Gastrocnemius medialis (tissue), 4 donors: ENCODE measurements around the gene IQCE. TPM values are rescaled to one million over a fixed set of nuclear protein-coding genes. Genes with fewer than 3 reads are reported as not detected.

ENCODE experiments used
- ATAC-seq, 2 donors: fragments of 150-250 bp; one replicate each; pipeline ENCODE4 v1.9.1; 2016
- DNase-seq, 2 donors: peaks; one replicate each; pipeline ENCODE4 v3.0.0-alpha.2; 2019
- H3K27ac ChIP-seq, 4 donors: fragments of 200-600 bp; sonication (generic); 1 replicate in 1 of 4; 2 replicates in 3 of 4; pipeline ENCODE4 v1.5.1; 2016 to 2018; ENCODE audit warnings: mild to moderate bottlenecking in 2 of 4, moderate library complexity in 1 of 4
- H3K27me3 ChIP-seq, 3 donors: fragments of 200-600 bp; sonication (generic) in 2 of 3; 1 replicate in 1 of 3; 2 replicates in 2 of 3; pipeline versions ENCODE4 v1.5.1 to v1.6.0; 2016 to 2019; ENCODE audit warnings: mild to moderate bottlenecking in 1 of 3, moderate library complexity in 1 of 3
- H3K36me3 ChIP-seq, 2 donors: fragments of 200-600 bp; sonication (generic) in 1 of 2; one replicate each; pipeline ENCODE4 v1.5.1; 2017 to 2018
- H3K4me1 ChIP-seq, 2 donors: fragments of 200-600 bp; sonication (generic) in 1 of 2; one replicate each; pipeline ENCODE4 v1.5.1; 2016 to 2017; ENCODE audit warnings: mild to moderate bottlenecking in 2 of 2
- H3K4me3 ChIP-seq, 4 donors: fragments of 200-600 bp; sonication (generic) in 3 of 4; 1 replicate in 1 of 4; 2 replicates in 3 of 4; pipeline ENCODE4 v1.5.1; 2016 to 2019; ENCODE audit warnings: mild to moderate bottlenecking in 2 of 4
- H3K9me3 ChIP-seq, 3 donors: fragments of 200-600 bp; sonication (generic) in 2 of 3; 1 replicate in 1 of 3; 2 replicates in 2 of 3; pipeline ENCODE4 v1.5.1; 2016 to 2019
- CTCF ChIP-seq, 5 experiments: fragments of 450-650 bp in 3 of 5; fragments of 200-600 bp in 2 of 5; sonication (generic) in 2 of 5; IDR thresholded peaks in 4 of 5; conservative IDR thresholded peaks in 1 of 5; 1 replicate in 4 of 5; 2 replicates in 1 of 5; pipeline ENCODE4 v1.5.1; 2016 to 2019; ENCODE audit warnings: antibody characterized with exemption in 5 of 5, mild to moderate bottlenecking in 3 of 5, moderate library complexity in 3 of 5
- POLR2A ChIP-seq, 2 donors: fragments of 450-650 bp; IDR thresholded peaks; one replicate each; pipeline ENCODE4 v1.6.1; 2017; ENCODE audit warnings: antibody characterized with exemption in 2 of 2, mild to moderate bottlenecking in 2 of 2, moderate library complexity in 2 of 2
- in situ Hi-C, 4 donors: fragments of 200-750 bp; cut with MboI; loops; one replicate each; pipeline versions ENCODE4 v1.15.0 to v1.8.0; 2017; ENCODE audit warnings: low sequenced_read_pairs in 4 of 4
- intact Hi-C: fragments of 100-400 bp; cut with DNase I; formaldehyde crosslinking; loops from one replicate; pipeline ENCODE4 v1.15.1; 2023; ENCODE audit warnings: low total_unique reads
- total RNA-seq, 4 donors: library from RNA; depleted of rRNA; stranded (reverse); fragments of >200 nt; gene quantifications; one replicate each; pipeline versions ENCODE4 v1.1.0 to v1.2.3, GENCODE V29; 2016

The IQCE gene
- total RNA-seq, 4 donors from 2014 or later, result 6.3 to 11.5 (median 8.8) TPM

DNA sequence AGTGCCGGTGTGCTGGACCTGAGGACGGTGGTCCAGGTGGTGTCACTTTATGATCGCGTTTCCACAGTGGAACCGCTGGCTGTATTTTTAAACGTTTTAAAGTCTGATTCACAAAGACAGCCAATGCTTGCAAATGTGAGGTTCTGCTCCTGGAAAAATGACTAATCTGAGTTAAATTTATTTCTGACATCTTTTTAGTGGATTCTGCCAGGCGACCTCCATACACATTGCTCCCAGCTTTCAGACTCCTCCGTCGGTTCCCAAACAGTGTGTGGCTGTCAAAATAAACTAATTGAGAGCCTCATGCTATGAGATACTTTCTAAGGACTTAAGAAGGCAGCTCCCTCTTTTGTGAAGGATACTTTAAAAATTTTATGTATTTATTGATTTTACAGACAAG lies 60.3 kb downstream of the IQCE start:
- Histone ChIP-seq H3K36me3 (no peaks in the 10 kb centered on the region), H3K27ac (no peak overlapping the region), H3K27me3 (no peaks in the 10 kb centered on the region), H3K4me1 (peaks cover 16 to 22% of the 10 kb centered on the region in 2 donors), H3K4me3 (no peak overlapping the region), H3K9me3 (no peaks in the 10 kb centered on the region)
- in situ Hi-C loops (no loop called here), intact Hi-C loops (no loop called here)
- ATAC-seq (no peak), DNase-seq (no peak)
- TF ChIP-seq POLR2A (IDR thresholded peaks at IDR 0.05) (no peak), CTCF (IDR thresholded peaks at IDR 0.05 in 4 of 5, conservative IDR thresholded peaks at IDR 0.05 in 1 of 5) (no peak)

GRCh38 chr7:2621061-2621828 lies 62.5 kb downstream of the IQCE start:
- intact Hi-C loops, result no loop called here
- no peaks in the 10 kb centered on the region for H3K27me3 ChIP-seq
- H3K4me1 ChIP-seq, result peaks cover 5 to 14% of the 10 kb centered on the region in 2 donors
- ATAC-seq (no peak), DNase-seq (no peak)
- in situ Hi-C loops, result no loop called here
- no peak overlapping the region for H3K4me3 ChIP-seq
- TF ChIP-seq CTCF (IDR thresholded peaks at IDR 0.05 in 4 of 5, conservative IDR thresholded peaks at IDR 0.05 in 1 of 5) (no peak), POLR2A (IDR thresholded peaks at IDR 0.05) (no peak)
- H3K27ac ChIP-seq, result no peak overlapping the region
- no peaks in the 10 kb centered on the region for H3K9me3 ChIP-seq
- no peaks in the 10 kb centered on the region for H3K36me3 ChIP-seq

DNA sequence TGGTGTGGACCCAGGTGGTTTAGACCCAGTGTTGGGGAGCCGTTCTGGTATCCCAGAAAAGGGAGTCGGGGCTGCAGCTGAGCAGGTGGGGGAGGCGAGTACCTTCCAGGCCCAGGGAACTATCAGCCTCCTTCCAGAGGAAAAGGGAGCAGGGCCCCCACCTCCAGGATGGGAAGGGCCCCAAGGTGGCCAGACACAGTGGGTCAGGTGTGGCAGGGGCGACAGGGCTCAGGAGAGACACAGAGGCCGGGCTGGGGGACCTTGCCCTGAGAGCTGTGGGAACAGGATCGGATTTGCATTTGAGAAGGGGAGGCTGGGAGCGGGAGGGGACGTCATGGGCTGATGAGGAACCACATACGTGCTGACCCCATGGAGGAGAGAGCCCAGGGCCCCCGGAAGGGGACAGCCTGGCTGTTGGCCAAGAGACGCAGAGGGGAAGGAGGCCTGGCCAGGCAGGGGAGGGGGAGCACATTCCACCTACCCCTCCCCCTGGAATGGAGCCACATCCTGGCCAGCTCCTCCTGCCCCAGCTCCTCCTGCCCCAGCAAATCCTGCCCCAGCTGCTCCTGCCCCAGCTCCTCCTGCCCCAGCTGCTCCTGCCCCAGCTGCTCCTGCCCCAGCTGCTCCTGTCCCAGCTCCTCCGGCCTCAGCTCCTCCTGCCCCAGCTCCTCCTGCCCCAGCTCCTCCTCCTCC lies 63.3 kb downstream of the IQCE start:
- TF ChIP-seq POLR2A (IDR thresholded peaks at IDR 0.05) (no peak), CTCF (IDR thresholded peaks at IDR 0.05 in 4 of 5, conservative IDR thresholded peaks at IDR 0.05 in 1 of 5) (no peak)
- Histone ChIP-seq H3K36me3 (no peaks in the 10 kb centered on the region), H3K4me3 (no peak overlapping the region), H3K27me3 (no peaks in the 10 kb centered on the region), H3K27ac (no peak overlapping the region), H3K9me3 (no peaks in the 10 kb centered on the region), H3K4me1 (peaks cover 5 to 14% of the 10 kb centered on the region in 2 donors)
- ATAC-seq (no peak), DNase-seq (no peak)
- intact Hi-C loops, result no loop called here
- in situ Hi-C loops, result no loop called here

GRCh38 chr7:2622869-2623697 lies 64.3 kb downstream of the IQCE start:
- in situ Hi-C loops, result no loop called here
- no peak overlapping the region for H3K4me3 ChIP-seq
- no peak overlapping the region for H3K27ac ChIP-seq
- H3K9me3 ChIP-seq, result no peaks in the 10 kb centered on the region
- ATAC-seq (no peak), DNase-seq (no peak)
- intact Hi-C loops, result no loop called here
- TF ChIP-seq POLR2A (IDR thresholded peaks at IDR 0.05) (no peak), CTCF (IDR thresholded peaks at IDR 0.05 in 4 of 5, conservative IDR thresholded peaks at IDR 0.05 in 1 of 5) (no peak)
- H3K27me3 ChIP-seq, result no peaks in the 10 kb centered on the region
- H3K4me1 ChIP-seq, result peaks cover 5 to 14% of the 10 kb centered on the region in 2 donors
- no peaks in the 10 kb centered on the region for H3K36me3 ChIP-seq
